H54 (cell line): ENCODE measurements around the gene NSUN5.
A peak's percentile ranks its signal among the peaks of the same experiment; 100 is the strongest.

Experiments
- DNase-seq: peaks from one replicate; pipeline ENCODE4 v3.0.0; 2011; ENCODE audit warnings: low spot score, mixed read lengths; ENCODE audit not compliant: insufficient read length
- FAIRE-seq: peaks from 3 replicates; lab custom pipeline; 2011; peaks lifted over from hg19 to GRCh38; lab: Jason Lieb, UNC
- POLR2A ChIP-seq: IDR thresholded peaks from 2 replicates; pipeline ENCODE4 v1.6.1; 2011; ENCODE audit warnings: low read depth, mild to moderate bottlenecking, low read length

The NSUN5 gene

GRCh38 chr7:73308665-73309214 is at the start of gene NSUN5:
TSS of gene NSUN5 (minus strand) at chr7:73308826. CDS start at chr7:73308790, 36 bp downstream.
- peak; percentile 63; the same call in 1 of the 2 replicates for TF ChIP-seq POLR2A
- FAIRE-seq (no peak), DNase-seq (peak; percentile 27)

- TF ChIP-seq POLR2A = no peak
- no peak for DNase-seq
- FAIRE-seq = no peak
Observed at GRCh38 chr7:73356159-73356558, 47.5 kb upstream of the NSUN5 start.

DNA sequence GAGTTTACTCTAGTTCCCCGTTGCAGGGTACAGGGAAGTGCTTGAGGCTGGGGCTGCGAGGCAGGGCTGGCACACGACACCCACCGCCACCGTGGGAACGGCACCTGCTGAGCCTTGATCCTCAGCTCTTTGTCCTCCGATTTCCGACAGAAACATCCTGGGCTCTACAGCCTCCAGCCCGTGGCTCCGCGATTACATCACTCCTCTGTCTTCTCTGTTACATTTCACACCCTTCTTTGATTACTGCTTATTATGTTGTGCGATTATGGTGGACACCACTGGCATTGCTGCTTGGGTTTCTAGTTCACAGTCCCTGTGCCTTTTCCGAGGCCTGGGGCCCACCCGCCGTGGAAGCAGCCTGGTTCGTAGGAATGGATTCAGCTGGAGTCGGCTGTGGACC is 46.2 kb upstream of the NSUN5 start:
- no peak for DNase-seq
- no peak for FAIRE-seq
- TF ChIP-seq POLR2A = no peak

GRCh38 chr7:73354196-73354595 is 45.6 kb upstream of the NSUN5 start:
- no peak for TF ChIP-seq POLR2A
- no peak for DNase-seq
- FAIRE-seq = no peak

DNA sequence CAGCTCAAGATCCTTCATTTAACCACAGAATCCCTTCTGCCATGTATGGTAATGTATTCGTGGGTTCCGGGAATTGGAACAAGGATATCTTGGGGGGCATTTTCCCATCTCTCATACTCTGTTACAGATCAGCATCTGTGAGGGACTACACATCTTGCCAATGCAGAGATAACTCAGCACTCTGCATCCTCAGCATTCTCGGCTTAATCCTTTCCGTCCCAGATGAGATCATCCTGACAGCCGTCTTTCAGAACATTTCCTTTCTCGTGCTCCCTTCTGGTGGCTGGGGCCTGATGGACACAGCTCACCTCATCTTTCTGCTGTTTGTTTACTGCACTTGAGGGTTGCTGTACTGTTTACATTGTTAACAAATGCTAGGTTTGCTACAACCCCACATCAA is 44.6 kb upstream of the NSUN5 start:
- TF ChIP-seq POLR2A = no peak
- no peak for DNase-seq
- no peak for FAIRE-seq

DNA sequence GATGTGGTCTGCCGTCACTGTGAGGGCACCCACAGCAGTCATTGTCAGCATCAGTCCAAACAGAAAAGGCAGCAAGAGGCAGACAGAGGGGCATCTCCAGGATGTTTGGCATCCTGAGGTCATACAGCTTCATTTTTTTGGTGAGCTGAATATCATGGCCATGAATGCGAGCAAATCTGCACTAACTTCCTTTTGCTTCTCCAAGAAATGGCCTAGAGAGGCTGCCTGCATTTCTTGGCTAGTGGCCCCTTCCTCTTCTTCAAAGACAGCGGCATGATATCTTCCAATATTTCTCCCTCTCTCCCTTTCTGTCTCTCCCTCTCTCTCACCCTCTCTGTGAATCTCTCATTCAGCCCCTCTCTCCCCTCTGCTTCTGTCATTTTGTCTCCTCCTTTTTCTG is 44.2 kb upstream of the NSUN5 start:
- DNase-seq (no peak), FAIRE-seq (no peak)
- TF ChIP-seq POLR2A = no peak

DNA sequence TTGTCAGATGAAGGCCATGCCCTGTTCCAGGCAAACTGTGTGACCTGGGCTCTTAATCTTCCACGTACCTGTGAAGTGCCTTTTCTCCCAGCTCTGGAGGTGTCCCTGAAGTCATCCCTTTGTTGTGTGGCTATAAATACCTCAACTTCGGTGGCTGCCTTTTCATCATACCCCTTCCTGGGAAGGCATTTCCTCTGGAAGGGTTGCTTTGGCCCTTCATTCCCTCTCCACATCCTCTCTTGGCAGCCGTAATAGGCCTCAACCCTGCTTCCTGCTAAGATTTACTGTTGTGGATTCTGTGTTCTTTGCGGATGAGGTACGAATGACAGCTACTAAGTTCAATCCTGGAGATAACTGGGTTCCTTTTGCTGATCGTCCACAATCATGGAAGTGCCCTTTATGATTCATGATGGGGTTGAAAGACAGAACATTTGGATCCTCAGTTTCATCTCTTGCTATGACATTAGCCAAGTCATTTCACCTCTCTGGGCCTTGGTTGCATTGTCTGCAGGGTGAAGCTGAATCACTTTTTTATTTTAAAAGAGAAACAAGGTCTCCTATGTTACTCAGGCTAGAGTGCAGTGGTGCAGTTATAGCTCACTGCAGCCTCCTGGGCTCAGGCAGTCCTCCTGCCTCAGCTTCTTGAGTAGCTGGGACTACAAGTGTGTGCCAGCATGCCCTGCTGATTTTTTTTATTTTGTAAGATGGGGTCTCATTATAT is 43.0 kb upstream of the NSUN5 start:
- DNase-seq = no peak
- no peak for FAIRE-seq
- no peak for TF ChIP-seq POLR2A

- no peak for FAIRE-seq
- TF ChIP-seq POLR2A = no peak
- DNase-seq = no peak
Observed at GRCh38 chr7:73350306-73351068, 41.9 kb upstream of the NSUN5 start.

DNA sequence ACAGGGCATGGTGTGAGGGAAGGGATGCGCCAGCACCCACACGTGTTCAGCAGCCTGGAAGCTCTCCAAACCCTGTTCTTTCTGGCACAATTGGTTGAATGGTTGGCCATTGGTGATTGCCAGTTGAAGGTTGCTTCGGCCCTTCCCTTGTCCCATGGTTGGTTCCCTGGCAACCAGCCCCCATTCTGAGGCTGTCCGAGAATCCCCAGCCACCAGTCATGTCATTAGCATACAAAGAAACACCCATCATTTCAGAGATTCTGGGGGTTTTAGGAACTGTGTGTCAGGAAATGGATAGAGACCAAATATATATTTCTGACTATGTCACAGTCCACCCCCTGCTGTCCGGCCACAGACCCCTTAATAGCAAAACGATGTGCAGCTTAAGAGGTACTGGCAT is 41.1 kb upstream of the NSUN5 start:
- DNase-seq = no peak
- no peak for TF ChIP-seq POLR2A
- FAIRE-seq = no peak

GRCh38 chr7:73345951-73346350 is 37.3 kb upstream of the NSUN5 start:
- DNase-seq (no peak), FAIRE-seq (no peak)
- no peak for TF ChIP-seq POLR2A

DNA sequence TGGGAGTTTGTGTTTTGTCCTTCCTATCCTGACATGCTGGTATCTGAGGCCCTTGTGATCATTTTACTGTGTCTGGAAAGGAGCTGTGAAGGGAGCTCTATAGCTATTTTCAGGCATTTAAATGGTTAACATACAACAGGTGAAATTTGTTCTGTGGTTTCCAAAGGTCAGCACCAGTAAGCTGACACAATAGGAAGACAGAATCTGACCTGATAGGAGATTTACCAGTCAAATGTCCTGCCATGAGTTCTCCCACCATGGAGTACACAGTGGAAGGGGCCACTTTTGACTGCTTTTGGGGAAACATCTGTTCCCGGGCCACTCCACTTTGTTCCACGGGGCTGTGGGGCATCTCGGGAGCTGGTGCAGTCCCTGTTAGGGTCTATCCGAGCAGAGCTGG is 36.9 kb upstream of the NSUN5 start:
- no peak for FAIRE-seq
- DNase-seq = no peak
- no peak for TF ChIP-seq POLR2A

- DNase-seq (no peak), FAIRE-seq (no peak)
- TF ChIP-seq POLR2A = no peak
Observed at GRCh38 chr7:73343671-73344380, 35.2 kb upstream of the NSUN5 start.

GRCh38 chr7:73342645-73343044 is 34.0 kb upstream of the NSUN5 start:
- DNase-seq (no peak), FAIRE-seq (no peak)
- TF ChIP-seq POLR2A = no peak

DNA sequence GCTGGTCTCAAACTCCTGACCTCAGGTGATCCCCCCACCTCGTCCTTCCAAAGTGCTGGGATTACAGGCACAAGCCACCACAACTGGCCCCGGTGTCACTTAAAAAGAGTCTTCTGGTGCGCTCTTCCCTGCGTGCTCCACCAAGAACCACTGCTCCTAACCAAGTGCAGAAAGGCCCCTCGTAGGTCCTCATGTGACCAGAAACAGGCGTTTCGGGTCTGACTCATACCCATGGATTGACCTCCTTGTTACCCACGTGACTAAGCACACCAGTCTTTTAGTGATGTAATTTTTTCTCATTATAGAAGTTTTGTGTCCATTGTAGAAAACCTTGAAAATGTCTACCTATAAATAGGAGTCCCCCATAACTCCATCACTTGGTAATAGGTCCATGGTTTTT is 33.3 kb upstream of the NSUN5 start:
- FAIRE-seq (no peak), DNase-seq (peak; percentile 77)
- no peak for TF ChIP-seq POLR2A

- no peak for FAIRE-seq
- no peak for TF ChIP-seq POLR2A
Observed at GRCh38 chr7:73340514-73340913, 31.9 kb upstream of the NSUN5 start.

More at GRCh38 chr7:73340514-73340913, 31.9 kb upstream of the NSUN5 start:
- DNase-seq = no peak
